ENCODE results near the gene SLC2A13. TPM values are rescaled to one million over a fixed set of nuclear protein-coding genes. Genes with fewer than 3 reads are reported as not detected.
A peak's percentile ranks its signal among the peaks of the same experiment; 100 is the strongest.

Gene SLC2A13
- 15.8 TPM for total RNA-seq (ENCODE audit: unreplicated experiment)
- long read RNA-seq, full-length matches to known transcripts: 1 of 7 reads
- long read RNA-seq, partial matches to known transcripts: 0 of 7 reads
- long read RNA-seq, other reads (novel, unspliced or antisense): 6 of 7 reads

GRCh38 chr12:40105515-40106201 lies at the start of gene SLC2A13:
Gene SLC2A13, minus strand, starts transcription at chr12:40106081. Its CDS starts 273 bp downstream, at chr12:40105808.
- H3K36me3 Mint-ChIP-seq (ENCODE audit: low read depth, unreplicated experiment): peaks cover 12% of the 10 kb centered on the region
- peak within 1 kb of the TSS; percentile 64 for H3K27ac Mint-ChIP-seq (ENCODE audit: unreplicated experiment)
- peak within 1 kb of the TSS; percentile 94 for H3K4me3 Mint-ChIP-seq (ENCODE audit: unreplicated experiment)
- DNase-seq (ENCODE audit: low spot score): peak; percentile 84
- peaks cover 22% of the 10 kb centered on the region for H3K27me3 Mint-ChIP-seq (ENCODE audit: unreplicated experiment)
- H3K9me3 Mint-ChIP-seq (ENCODE audit: unreplicated experiment): no peaks in the 10 kb centered on the region
- H3K4me1 Mint-ChIP-seq (ENCODE audit: unreplicated experiment): peaks cover 24% of the 10 kb centered on the region
- TF ChIP-seq, protein P1, sequence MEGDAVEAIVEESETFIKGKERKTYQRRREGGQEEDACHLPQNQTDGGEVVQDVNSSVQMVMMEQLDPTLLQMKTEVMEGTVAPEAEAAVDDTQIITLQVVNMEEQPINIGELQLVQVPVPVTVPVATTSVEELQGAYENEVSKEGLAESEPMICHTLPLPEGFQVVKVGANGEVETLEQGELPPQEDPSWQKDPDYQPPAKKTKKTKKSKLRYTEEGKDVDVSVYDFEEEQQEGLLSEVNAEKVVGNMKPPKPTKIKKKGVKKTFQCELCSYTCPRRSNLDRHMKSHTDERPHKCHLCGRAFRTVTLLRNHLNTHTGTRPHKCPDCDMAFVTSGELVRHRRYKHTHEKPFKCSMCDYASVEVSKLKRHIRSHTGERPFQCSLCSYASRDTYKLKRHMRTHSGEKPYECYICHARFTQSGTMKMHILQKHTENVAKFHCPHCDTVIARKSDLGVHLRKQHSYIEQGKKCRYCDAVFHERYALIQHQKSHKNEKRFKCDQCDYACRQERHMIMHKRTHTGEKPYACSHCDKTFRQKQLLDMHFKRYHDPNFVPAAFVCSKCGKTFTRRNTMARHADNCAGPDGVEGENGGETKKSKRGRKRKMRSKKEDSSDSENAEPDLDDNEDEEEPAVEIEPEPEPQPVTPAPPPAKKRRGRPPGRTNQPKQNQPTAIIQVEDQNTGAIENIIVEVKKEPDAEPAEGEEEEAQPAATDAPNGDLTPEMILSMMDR (IDR thresholded peaks at IDR 0.05; ENCODE audit: unreplicated experiment): no peak

GRCh38 chr12:40154381-40154780 lies 48.5 kb upstream of the SLC2A13 start:
- H3K36me3 Mint-ChIP-seq (ENCODE audit: low read depth, unreplicated experiment): no peaks in the 10 kb centered on the region
- TF ChIP-seq, protein P1 (IDR thresholded peaks at IDR 0.05; ENCODE audit: unreplicated experiment): no peak
- H3K4me3 Mint-ChIP-seq (ENCODE audit: unreplicated experiment): no peak overlapping the region
- H3K9me3 Mint-ChIP-seq (ENCODE audit: unreplicated experiment): no peaks in the 10 kb centered on the region
- DNase-seq (ENCODE audit: low spot score): no peak
- H3K27ac Mint-ChIP-seq (ENCODE audit: unreplicated experiment): no peak overlapping the region
- H3K27me3 Mint-ChIP-seq (ENCODE audit: unreplicated experiment): no peaks in the 10 kb centered on the region
- peaks cover 5% of the 10 kb centered on the region for H3K4me1 Mint-ChIP-seq (ENCODE audit: unreplicated experiment)

GRCh38 chr12:40153432-40153831 lies 47.6 kb upstream of the SLC2A13 start:
- TF ChIP-seq, protein P1 (IDR thresholded peaks at IDR 0.05; ENCODE audit: unreplicated experiment): no peak
- Mint-ChIP-seq H3K9me3 (ENCODE audit: unreplicated experiment) (no peaks in the 10 kb centered on the region), H3K27ac (ENCODE audit: unreplicated experiment) (no peak overlapping the region), H3K4me1 (ENCODE audit: unreplicated experiment) (peaks cover 5% of the 10 kb centered on the region), H3K36me3 (ENCODE audit: low read depth, unreplicated experiment) (no peaks in the 10 kb centered on the region), H3K4me3 (ENCODE audit: unreplicated experiment) (no peak overlapping the region), H3K27me3 (ENCODE audit: unreplicated experiment) (no peaks in the 10 kb centered on the region)
- no peak for DNase-seq (ENCODE audit: low spot score)

- TF ChIP-seq, protein P1 (IDR thresholded peaks at IDR 0.05; ENCODE audit: unreplicated experiment): peak; percentile 93
- H3K9me3 Mint-ChIP-seq (ENCODE audit: unreplicated experiment): no peaks in the 10 kb centered on the region
- DNase-seq (ENCODE audit: low spot score): peak; percentile 40
- H3K27me3 Mint-ChIP-seq (ENCODE audit: unreplicated experiment): no peaks in the 10 kb centered on the region
- no peak overlapping the region for H3K4me3 Mint-ChIP-seq (ENCODE audit: unreplicated experiment)
- no peaks in the 10 kb centered on the region for H3K36me3 Mint-ChIP-seq (ENCODE audit: low read depth, unreplicated experiment)
- H3K27ac Mint-ChIP-seq (ENCODE audit: unreplicated experiment): no peak overlapping the region
- H3K4me1 Mint-ChIP-seq (ENCODE audit: unreplicated experiment): peaks cover 5% of the 10 kb centered on the region
These were observed 47.0 kb upstream of the SLC2A13 start for GRCh38 chr12:40152783-40153383.

Data from endothelial cell (in vitro differentiated cells).